KBM-7 (cell line): Measurements from ENCODE around the gene CD33.
"Not testable (repeated sequence)": the region's sequence is repeated elsewhere in the genome, so short reads cannot be mapped to it uniquely, and the experiment has no call there.

ENCODE experiments used
- DNase-seq: peaks from one replicate; pipeline ENCODE4 v3.0.0-alpha.2; 2015
- in situ Hi-C: fragments of 300-500 bp; cut with MboI; formaldehyde crosslinking; loops from 2 replicates; pipeline ENCODE4 v1.14.3; 2020; ENCODE audit warnings: low sequenced_read_pairs, low pct_unique_long_range_greater_than_20kb, mixed read lengths

CD33 gene

GRCh38 chr19:51204321-51204720 is 20.6 kb upstream of the CD33 start:
- no peak for DNase-seq
- in situ Hi-C loops = no loop called here

GRCh38 chr19:51207747-51208146 is 17.1 kb upstream of the CD33 start:
- in situ Hi-C loops = no loop called here
- DNase-seq = no peak

GRCh38 chr19:51210191-51210784 is 14.6 kb upstream of the CD33 start:
- DNase-seq = no peak
- in situ Hi-C loops = no loop called here

- in situ Hi-C loops = not testable (repeated sequence)
- DNase-seq = peak; percentile 88
These were observed 14.0 kb upstream of the CD33 start for GRCh38 chr19:51210874-51211361.

GRCh38 chr19:51211833-51212232 is 13.0 kb upstream of the CD33 start:
- in situ Hi-C loops = no loop called here

GRCh38 chr19:51219307-51219706 is 5.6 kb upstream of the CD33 start:
- in situ Hi-C loops = no loop called here
- DNase-seq = peak; percentile 69

More at GRCh38 chr19:51211833-51212232, 13.0 kb upstream of the CD33 start:
- DNase-seq = no peak

- in situ Hi-C loops = no loop called here
- DNase-seq = no peak
These were observed 4.9 kb upstream of the CD33 start for GRCh38 chr19:51219971-51220370.

- DNase-seq = no peak
- in situ Hi-C loops = no loop called here
These were observed 3.9 kb upstream of the CD33 start for GRCh38 chr19:51220996-51221395.

GRCh38 chr19:51224163-51224641 is 678 bp upstream of the CD33 start:
- DNase-seq = peak; percentile 27
- in situ Hi-C loops = no loop called here

- in situ Hi-C loops = no loop called here
- peak; percentile 74 for DNase-seq
These were observed 1.2 kb downstream of the CD33 start for GRCh38 chr19:51226067-51226466.

- no peak for DNase-seq
- in situ Hi-C loops = no loop called here
These were observed 2.4 kb downstream of the CD33 start for GRCh38 chr19:51227326-51227725.

GRCh38 chr19:51227966-51228365 is 3.1 kb downstream of the CD33 start:
- no peak for DNase-seq
- in situ Hi-C loops = no loop called here

- no peak for DNase-seq
- in situ Hi-C loops = no loop called here
These were observed 16.0 kb downstream of the CD33 start for GRCh38 chr19:51240866-51241265.

- in situ Hi-C loops = no loop called here
- DNase-seq = peak; percentile 73
These were observed 18.2 kb downstream of the CD33 start for GRCh38 chr19:51242881-51243630.

- in situ Hi-C loops = no loop called here
- DNase-seq = peak; percentile 90
These were observed 21.3 kb downstream of the CD33 start for GRCh38 chr19:51246164-51246552.

- no peak for DNase-seq
These were observed 23.2 kb downstream of the CD33 start for GRCh38 chr19:51247972-51248590.

GRCh38 chr19:51250786-51251467 is 26.0 kb downstream of the CD33 start, which contains the start of gene SIGLECL1:
Gene SIGLECL1 (plus strand): TSS chr19:51251080. CDS start chr19:51264073, 12,993 bp downstream.
- no peak for DNase-seq
- in situ Hi-C loops = no loop called here

More at GRCh38 chr19:51247972-51248590, 23.2 kb downstream of the CD33 start:
- in situ Hi-C loops = no loop called here

GRCh38 chr19:51251468-51251820 is 26.6 kb downstream of the CD33 start:
- DNase-seq = no peak
- in situ Hi-C loops = no loop called here

GRCh38 chr19:51252306-51253079 is 27.6 kb downstream of the CD33 start:
- no peak for DNase-seq
- in situ Hi-C loops = no loop called here
